Left ventricle myocardium inferior (tissue), 1 donor: ENCODE measurements around the gene ATG9B. TPM values are rescaled to one million over a fixed set of nuclear protein-coding genes. Genes with fewer than 3 reads are reported as not detected.
A peak's percentile ranks its signal among the peaks of the same experiment; 100 is the strongest.

ENCODE experiments used
- DNase-seq: peaks from one replicate; pipeline ENCODE4 v3.0.0-alpha.2; 2020
- H3K27ac ChIP-seq: fragments of 200-600 bp; replicated peaks from 2 replicates; pipeline ENCODE4 v1.8.0; 2021
- H3K27me3 ChIP-seq: fragments of 200-600 bp; 2 replicates; pipeline ENCODE4 v1.8.0; 2021; ENCODE audit warnings: low read depth
- H3K36me3 ChIP-seq: fragments of 200-600 bp; 2 replicates; pipeline ENCODE4 v1.8.0; 2021
- H3K4me1 ChIP-seq: fragments of 200-600 bp; 2 replicates; pipeline ENCODE4 v1.8.0; 2021
- H3K4me3 ChIP-seq: fragments of 200-600 bp; 2 replicates; pipeline ENCODE4 v1.8.0; 2021; ENCODE audit warnings: mild to moderate bottlenecking, moderate library complexity
- H3K9me3 ChIP-seq: fragments of 200-600 bp; replicated peaks from 2 replicates; pipeline ENCODE4 v1.8.0; 2021
- CTCF ChIP-seq: fragments of 200-600 bp; IDR thresholded peaks from 2 replicates; pipeline ENCODE4 v1.8.0; 2021; ENCODE audit warnings: antibody characterized with exemption, mild to moderate bottlenecking, borderline replicate concordance
- intact Hi-C: fragments of 100-400 bp; cut with micrococcal nuclease; formaldehyde crosslinking; loops from one replicate; pipeline ENCODE4 v1.11.0; 2022
- total RNA-seq: library from RNA; stranded (reverse); fragmentation: NEBNext Ultra II Directional; extraction: Animal tissue kit (Norgen Biotek cat#: 25700); gene quantifications from one replicate; pipeline ENCODE4 v1.2.1, GENCODE V29; 2021
- donor health status: DM: no; HTN: yes; CAD: no; lungs with severe emphysema.

The ATG9B gene
- total RNA-seq, 1 donor from 2014 or later, result not detected

GRCh38 chr7:151060113-151060415, 35.8 kb upstream of the ATG9B start:
- H3K27me3 ChIP-seq, result no peaks in the 10 kb centered on the region
- H3K27ac ChIP-seq, result peak overlapping the region; percentile 97
- H3K4me1 ChIP-seq, result peaks cover 73% of the 10 kb centered on the region
- intact Hi-C loops, result no loop called here
- H3K9me3 ChIP-seq, result no peaks in the 10 kb centered on the region
- peaks cover 12% of the 10 kb centered on the region for H3K36me3 ChIP-seq
- DNase-seq, result no peak
- no peak for TF ChIP-seq CTCF
- H3K4me3 ChIP-seq, result peak overlapping the region; percentile 93

GRCh38 chr7:151059367-151060112, 35.2 kb upstream of the ATG9B start, which contains the start of gene SLC4A2:
TSS of gene SLC4A2 (plus strand) at chr7:151059589. CDS start at chr7:151061988, 2,399 bp downstream.
- peaks cover 6% of the 10 kb centered on the region for H3K36me3 ChIP-seq
- peaks cover 69% of the 10 kb centered on the region for H3K4me1 ChIP-seq
- peak within 1 kb of the TSS; percentile 93 for H3K4me3 ChIP-seq
- peak; percentile 86 for DNase-seq
- intact Hi-C loops, result no loop called here
- no peaks in the 10 kb centered on the region for H3K27me3 ChIP-seq
- no peaks in the 10 kb centered on the region for H3K9me3 ChIP-seq
- TF ChIP-seq CTCF, result peak; percentile 60
- peak within 1 kb of the TSS; percentile 97 for H3K27ac ChIP-seq

DNA sequence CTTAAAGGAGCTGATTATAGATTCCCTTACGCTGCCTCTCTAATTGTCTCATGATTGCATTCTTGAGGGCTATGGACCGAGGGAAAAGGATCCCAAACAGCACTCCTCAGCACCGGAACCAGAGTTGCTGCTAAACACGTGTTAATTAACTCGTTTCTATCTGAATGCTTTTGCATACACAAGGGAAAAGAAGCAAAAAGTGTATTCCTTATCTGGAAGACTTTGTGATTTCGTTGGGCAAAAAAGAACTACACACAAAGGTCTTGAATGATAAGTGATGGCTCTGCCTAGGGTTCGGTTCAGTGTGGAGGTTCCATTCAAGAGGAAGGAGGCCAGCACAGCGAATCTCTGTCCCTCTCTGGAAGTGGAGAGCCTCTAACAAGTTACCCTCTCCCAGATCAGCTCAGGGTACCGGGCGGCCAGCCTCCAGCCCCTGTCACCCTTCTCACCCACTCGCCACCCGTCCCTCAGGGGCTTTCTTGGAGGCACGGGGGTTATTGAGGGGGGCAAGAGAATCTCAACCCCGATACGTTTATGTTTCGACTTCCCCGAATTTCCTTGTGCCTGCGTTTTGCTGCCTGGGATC, 34.6 kb upstream of the ATG9B start:
- TF ChIP-seq CTCF, result no peak
- Histone ChIP-seq H3K4me1 (peaks cover 68% of the 10 kb centered on the region), H3K9me3 (no peaks in the 10 kb centered on the region), H3K36me3 (no peaks in the 10 kb centered on the region), H3K4me3 (peak overlapping the region; percentile 93), H3K27ac (peak overlapping the region; percentile 97), H3K27me3 (no peaks in the 10 kb centered on the region)
- no peak for DNase-seq
- intact Hi-C loops, result no loop called here

- peaks cover 61% of the 10 kb centered on the region for H3K4me1 ChIP-seq
- DNase-seq, result peak; percentile 99
- intact Hi-C loops, result no loop called here
- peak overlapping the region; percentile 93 for H3K4me3 ChIP-seq
- no peaks in the 10 kb centered on the region for H3K36me3 ChIP-seq
- no peak for TF ChIP-seq CTCF
- H3K27ac ChIP-seq, result peak overlapping the region; percentile 97
- H3K27me3 ChIP-seq, result no peaks in the 10 kb centered on the region
- H3K9me3 ChIP-seq, result no peaks in the 10 kb centered on the region
Measured at GRCh38 chr7:151057989-151058780, 33.9 kb upstream of the ATG9B start.

DNA sequence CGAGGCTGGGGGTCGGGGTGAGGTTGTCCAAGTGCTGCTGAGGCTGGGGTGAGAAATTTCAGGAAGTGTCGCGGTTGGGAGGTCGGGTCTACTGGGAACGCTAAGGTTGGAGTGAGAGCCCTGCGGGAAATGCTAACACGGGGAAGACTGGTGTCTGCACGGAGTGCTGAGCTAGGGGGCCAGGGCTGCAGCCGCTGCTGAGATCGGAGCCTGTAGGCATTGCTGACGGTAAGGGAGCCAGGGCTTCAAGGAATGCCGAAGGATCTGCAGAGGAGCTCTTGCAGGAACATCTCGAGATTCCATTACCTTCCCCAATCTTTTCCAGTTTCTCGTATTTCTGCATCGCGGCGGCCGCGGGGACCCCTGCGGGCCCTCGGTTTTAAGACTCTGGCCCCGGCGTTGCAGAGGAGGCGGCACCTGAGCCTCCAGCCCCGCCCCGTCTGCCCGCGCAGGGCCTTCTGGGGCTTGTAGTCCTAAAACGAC, 33.3 kb upstream of the ATG9B start, which contains the start of gene CDK5:
TSS of gene CDK5 (minus strand) at position 392 of the 483 bp plus-strand sequence. CDS start at position 343, 49 bp downstream.
- Histone ChIP-seq H3K27ac (peak within 1 kb of the TSS; percentile 97), H3K9me3 (no peaks in the 10 kb centered on the region), H3K36me3 (no peaks in the 10 kb centered on the region), H3K27me3 (no peaks in the 10 kb centered on the region), H3K4me1 (peaks cover 55% of the 10 kb centered on the region), H3K4me3 (peak within 1 kb of the TSS; percentile 93)
- DNase-seq, result no peak
- intact Hi-C loops, result no loop called here
- TF ChIP-seq CTCF, result no peak
